Endothelial cell of umbilical vein (primary cell): ENCODE results near the gene POLN. TPM values are rescaled to one million over a fixed set of nuclear protein-coding genes. Genes with fewer than 3 reads are reported as not detected.

Experiments
- BruUV-seq: library from RNA; stranded (reverse); fragments of 400-500 nt; replicated peaks from 2 replicates; lab custom pipeline; 2021; lab: Mats Ljungman, UMichigan
- CTCF ChIA-PET: fragments of 300-600, 350-600 bp; sonication (Branson Sonifier 250); formaldehyde crosslinking; loops from one replicate; lab custom pipeline; 2021; ENCODE audit warnings: antibody characterized with exemption, inconsistent platforms; lab: Charles Lee
- POLR2A ChIA-PET: fragments of 300-600, 350-600 bp; sonication (Branson Sonifier 250); formaldehyde crosslinking; loops from one replicate; lab custom pipeline; 2021; ENCODE audit warnings: antibody characterized with exemption, inconsistent platforms; lab: Charles Lee
- DNase-seq: peaks from one replicate; pipeline ENCODE4 v3.0.0-alpha.2; 2011; ENCODE audit warnings: low read depth, low spot score
- FAIRE-seq: peaks from 2 replicates; lab custom pipeline; 2011; peaks lifted over from hg19 to GRCh38; lab: Jason Lieb, UNC
- H2AFZ ChIP-seq: 2 replicates; pipeline ENCODE4 v1.6.0; 2012; ENCODE audit warnings: low read depth, low read length, control low read depth, inconsistent platforms
- H3K27ac ChIP-seq: 2 replicates; pipeline ENCODE4 v1.5.1; 2011; ENCODE audit warnings: low read depth, mild to moderate bottlenecking, control low read depth, low read length, moderate library complexity; ENCODE audit not compliant: insufficient read depth
- H3K27me3 ChIP-seq, 2 experiments: 2 replicates each; pipeline versions ENCODE4 v1.6.0 to v1.6.1; 2011; ENCODE audit warnings: low read length in 2 of 2, mixed read lengths in 1 of 2; ENCODE audit not compliant: control insufficient read depth in 2 of 2, insufficient read depth in 2 of 2
- H3K36me3 ChIP-seq, 2 experiments: 2 replicates in 1 of 2; 3 replicates in 1 of 2; pipeline ENCODE4 v1.5.1; 2011; ENCODE audit warnings: low read length in 2 of 2, mild to moderate bottlenecking in 1 of 2, moderate library complexity in 1 of 2; ENCODE audit not compliant: control insufficient read depth in 2 of 2, insufficient read depth in 2 of 2; ENCODE audit errors: extremely low read depth in 1 of 2
- H3K4me1 ChIP-seq: 3 replicates; pipeline ENCODE4 v1.5.1; 2011; ENCODE audit warnings: mild to moderate bottlenecking, low read length; ENCODE audit not compliant: control insufficient read depth, insufficient read depth; ENCODE audit errors: extremely low read depth
- H3K4me2 ChIP-seq: 2 replicates; pipeline ENCODE4 v1.6.1; 2011; ENCODE audit warnings: low read length, control low read depth, mixed read lengths; ENCODE audit not compliant: insufficient read depth
- H3K4me3 ChIP-seq, 3 experiments: fragments of 200-600 bp in 1 of 3; sonication (generic), shearing (Covaris generic) in 1 of 3; replicated peaks in 1 of 3; 2 replicates each; pipeline ENCODE4 v1.5.1; 2011 to 2016; ENCODE audit warnings: control low read depth in 3 of 3, low read length in 3 of 3, mild to moderate bottlenecking in 2 of 3, inconsistent platforms in 1 of 3, low read depth in 1 of 3, moderate library complexity in 1 of 3; ENCODE audit not compliant: insufficient read depth in 1 of 3
- H3K79me2 ChIP-seq: 2 replicates; pipeline ENCODE4 v1.6.0; 2012; ENCODE audit warnings: low read length, inconsistent platforms; ENCODE audit not compliant: control insufficient read depth, insufficient read depth
- H3K9ac ChIP-seq: replicated peaks from 2 replicates; pipeline ENCODE3; 2011; ENCODE audit warnings: low read length, control low read depth; ENCODE audit not compliant: insufficient read depth; ENCODE audit errors: extremely low read depth
- H3K9me1 ChIP-seq: replicated peaks from 3 replicates; pipeline ENCODE4 v1.6.0; 2011; ENCODE audit warnings: mild to moderate bottlenecking, low read length; ENCODE audit not compliant: control insufficient read depth, insufficient read depth; ENCODE audit errors: extremely low read depth
- H3K9me3 ChIP-seq: replicated peaks from 2 replicates; pipeline ENCODE4 v1.5.1; 2012; ENCODE audit warnings: low read length, inconsistent platforms; ENCODE audit not compliant: control insufficient read depth, insufficient read depth
- H4K20me1 ChIP-seq: replicated peaks from 2 replicates; pipeline ENCODE3; 2011; ENCODE audit warnings: mild to moderate bottlenecking, low read length; ENCODE audit not compliant: control insufficient read depth, insufficient read depth; ENCODE audit errors: extremely low read depth
- CTCF ChIP-seq, 2 donors: IDR thresholded peaks; 1 replicate in 1 of 2; 2 replicates in 1 of 2; pipeline ENCODE4 v1.5.1; 2011; ENCODE audit warnings: low read length in 2 of 2, mild to moderate bottlenecking in 2 of 2, moderate library complexity in 2 of 2, control low read depth in 1 of 2, inconsistent platforms in 1 of 2, low read depth in 1 of 2; ENCODE audit not compliant: insufficient read depth in 1 of 2; ENCODE audit errors: extremely low read depth in 1 of 2
- EZH2 ChIP-seq: IDR thresholded peaks from 2 replicates; pipeline ENCODE4 v1.6.1; 2012; ENCODE audit warnings: borderline replicate concordance, low read depth, mild to moderate bottlenecking, moderate library complexity, low read length, inconsistent platforms; ENCODE audit not compliant: severe bottlenecking
- FOS ChIP-seq: IDR thresholded peaks from 2 replicates; pipeline ENCODE4 v1.6.1; 2011; ENCODE audit warnings: mild to moderate bottlenecking, low read length, moderate library complexity, borderline replicate concordance; ENCODE audit not compliant: insufficient read depth
- GATA2 ChIP-seq: IDR thresholded peaks from 2 replicates; pipeline ENCODE4 v1.7.0; 2011; ENCODE audit warnings: low read depth, mild to moderate bottlenecking, moderate library complexity, mixed read lengths, low read length; ENCODE audit not compliant: insufficient read length, insufficient read depth
- JUN ChIP-seq: IDR thresholded peaks from 2 replicates; pipeline ENCODE4 v1.6.1; 2011; ENCODE audit warnings: borderline replicate concordance, low read depth; ENCODE audit not compliant: insufficient read length, insufficient read depth
- MAX ChIP-seq: IDR thresholded peaks from 2 replicates; pipeline ENCODE4 v1.6.1; 2011; ENCODE audit not compliant: insufficient read depth, insufficient read length
- MYC ChIP-seq: IDR thresholded peaks from one replicate; pipeline ENCODE4 v1.6.1; 2011; ENCODE audit warnings: mild to moderate bottlenecking, low read depth, low read length
- POLR2A ChIP-seq: IDR thresholded peaks from 2 replicates; pipeline ENCODE4 v1.6.1; 2012; ENCODE audit warnings: low read depth, mild to moderate bottlenecking, control low read depth, low read length
- POLR2AphosphoS5 ChIP-seq: IDR thresholded peaks from 2 replicates; pipeline ENCODE4 v1.6.1; 2012; ENCODE audit warnings: low read depth, mild to moderate bottlenecking, control low read depth, low read length, moderate library complexity; ENCODE audit not compliant: insufficient read depth
- dilution Hi-C: fragments of 300-500 bp; cut with MboI; formaldehyde crosslinking; loops from one replicate; pipeline ENCODE4 v1.15.0; 2019; ENCODE audit warnings: low sequenced_read_pairs; ENCODE audit not compliant: extremely low pct_ligation_motif_present
- intact Hi-C: fragments of 100-400 bp; cut with micrococcal nuclease; formaldehyde crosslinking; loops from one replicate; pipeline ENCODE4 v1.10.0; 2022
- polyA plus RNA-seq, 4 experiments: library from polyadenylated mRNA; depleted of rRNA in 3 of 4; stranded (reverse) in 3 of 4; unstranded in 1 of 4; fragments of >200 nt; gene quantifications; 2 replicates each; pipeline versions ENCODE4 v1.2.1 to v1.2.3, GENCODE V29; 2011 to 2012; ENCODE audit warnings: missing spikeins in 1 of 4
- total RNA-seq: library from RNA; stranded (reverse); gene quantifications from 2 replicates; pipeline ENCODE4 v1.2.3, GENCODE V29; 2021

POLN gene
- total and polyA plus RNA-seq, 2 donors (not counting 3 experiments of a cell fraction or from before 2014, with no cell fraction given): 1.3 to 4.2 TPM

- no peak overlapping the region for H3K9ac ChIP-seq
- no peaks in the 10 kb centered on the region for H3K36me3 ChIP-seq
- BruUV-seq: no TSS peak
- no peaks in the 10 kb centered on the region for H3K9me1 ChIP-seq
- ChIA-PET CTCF (interaction anchor here (0.8 kb wide), 1 partner anchor 43 kb away, joined by 3 read pairs; no protein-coding TSS in a partner anchor), POLR2A (no interaction called here)
- H3K27ac ChIP-seq: no peak overlapping the region
- H3K9me3 ChIP-seq: no peaks in the 10 kb centered on the region
- intact Hi-C loops: no loop called here
- no peaks in the 10 kb centered on the region for H3K79me2 ChIP-seq
- H2AFZ ChIP-seq: no peak overlapping the region
- dilution Hi-C loops: no loop called here
- H3K4me1 ChIP-seq: no peaks in the 10 kb centered on the region
- no peaks in the 10 kb centered on the region for H4K20me1 ChIP-seq
- H3K4me3 ChIP-seq: no peak overlapping the region
- DNase-seq: no peak
- no peak overlapping the region for H3K4me2 ChIP-seq
- no peaks in the 10 kb centered on the region for H3K27me3 ChIP-seq
- FAIRE-seq: no peak
- TF ChIP-seq POLR2AphosphoS5: no peak
- no peak for TF ChIP-seq MAX
- TF ChIP-seq MYC: no peak
- no peak for TF ChIP-seq EZH2
- no peak for TF ChIP-seq JUN
- TF ChIP-seq POLR2A: no peak
- no peak for TF ChIP-seq FOS
- TF ChIP-seq GATA2: no peak
- TF ChIP-seq CTCF (IDR thresholded peaks at IDR 0.05; ENCODE audit: extremely low read depth in 1 of 2, insufficient read depth in 1 of 2, low read depth in 1 of 2, low read length in 2 of 2): no peak
Measured at GRCh38 chr4:2076908-2077536, 164.9 kb downstream of the POLN start.
